Omental fat pad (tissue), 4 donors: ENCODE data around the gene MRPL10. TPM values are rescaled to one million over a fixed set of nuclear protein-coding genes. Genes with fewer than 3 reads are reported as not detected.

Source experiments
- ATAC-seq: fragments of 150-250 bp; one replicate; pipeline ENCODE4 v1.9.1; 2016; ENCODE audit warnings: mild to moderate bottlenecking, moderate library complexity; ENCODE audit not compliant: low FRiP score
- DNase-seq: peaks from one replicate; pipeline ENCODE4 v3.0.0-alpha.2; 2019; ENCODE audit warnings: low spot score
- total RNA-seq, 4 donors: library from RNA; depleted of rRNA; stranded (reverse); fragments of >200 nt; gene quantifications; one replicate each; pipeline ENCODE4 v1.1.0, GENCODE V29; 2016
- TF ChIP-seq, protein P1 (sequence below), 3 donors: fragments of 450-650 bp; IDR thresholded peaks; one replicate each; pipeline ENCODE4 v1.5.1; 2016 to 2017; ENCODE audit warnings: antibody characterized with exemption in 3 of 3, mild to moderate bottlenecking in 3 of 3, moderate library complexity in 2 of 3

MRPL10 gene
- total RNA-seq, 4 donors from 2014 or later: 23.1 to 50.5 (median 36.8) TPM

DNA sequence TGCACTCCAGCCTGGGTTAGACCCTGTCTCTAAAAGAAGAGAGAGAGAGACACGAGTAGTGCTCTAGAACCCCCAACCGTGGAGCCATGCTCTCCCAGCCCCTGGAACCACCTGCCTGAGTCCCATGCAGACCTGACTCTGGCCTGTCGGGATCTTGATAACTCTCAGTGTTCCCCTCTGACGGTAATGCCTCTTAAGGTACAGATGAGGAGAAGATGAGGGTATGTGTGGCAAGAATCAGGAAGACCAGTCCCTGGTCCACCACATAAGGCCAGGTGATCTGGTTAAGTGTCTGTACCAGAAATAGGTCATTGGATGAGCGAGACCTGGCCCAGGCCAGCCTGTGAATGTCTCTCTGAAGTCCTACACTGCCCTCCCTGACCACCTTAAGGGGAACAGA lies 28.1 kb downstream of the MRPL10 start:
- ATAC-seq (no peak), DNase-seq (no peak)
- TF ChIP-seq, protein P1, sequence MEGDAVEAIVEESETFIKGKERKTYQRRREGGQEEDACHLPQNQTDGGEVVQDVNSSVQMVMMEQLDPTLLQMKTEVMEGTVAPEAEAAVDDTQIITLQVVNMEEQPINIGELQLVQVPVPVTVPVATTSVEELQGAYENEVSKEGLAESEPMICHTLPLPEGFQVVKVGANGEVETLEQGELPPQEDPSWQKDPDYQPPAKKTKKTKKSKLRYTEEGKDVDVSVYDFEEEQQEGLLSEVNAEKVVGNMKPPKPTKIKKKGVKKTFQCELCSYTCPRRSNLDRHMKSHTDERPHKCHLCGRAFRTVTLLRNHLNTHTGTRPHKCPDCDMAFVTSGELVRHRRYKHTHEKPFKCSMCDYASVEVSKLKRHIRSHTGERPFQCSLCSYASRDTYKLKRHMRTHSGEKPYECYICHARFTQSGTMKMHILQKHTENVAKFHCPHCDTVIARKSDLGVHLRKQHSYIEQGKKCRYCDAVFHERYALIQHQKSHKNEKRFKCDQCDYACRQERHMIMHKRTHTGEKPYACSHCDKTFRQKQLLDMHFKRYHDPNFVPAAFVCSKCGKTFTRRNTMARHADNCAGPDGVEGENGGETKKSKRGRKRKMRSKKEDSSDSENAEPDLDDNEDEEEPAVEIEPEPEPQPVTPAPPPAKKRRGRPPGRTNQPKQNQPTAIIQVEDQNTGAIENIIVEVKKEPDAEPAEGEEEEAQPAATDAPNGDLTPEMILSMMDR (IDR thresholded peaks at IDR 0.05): no peak

DNA sequence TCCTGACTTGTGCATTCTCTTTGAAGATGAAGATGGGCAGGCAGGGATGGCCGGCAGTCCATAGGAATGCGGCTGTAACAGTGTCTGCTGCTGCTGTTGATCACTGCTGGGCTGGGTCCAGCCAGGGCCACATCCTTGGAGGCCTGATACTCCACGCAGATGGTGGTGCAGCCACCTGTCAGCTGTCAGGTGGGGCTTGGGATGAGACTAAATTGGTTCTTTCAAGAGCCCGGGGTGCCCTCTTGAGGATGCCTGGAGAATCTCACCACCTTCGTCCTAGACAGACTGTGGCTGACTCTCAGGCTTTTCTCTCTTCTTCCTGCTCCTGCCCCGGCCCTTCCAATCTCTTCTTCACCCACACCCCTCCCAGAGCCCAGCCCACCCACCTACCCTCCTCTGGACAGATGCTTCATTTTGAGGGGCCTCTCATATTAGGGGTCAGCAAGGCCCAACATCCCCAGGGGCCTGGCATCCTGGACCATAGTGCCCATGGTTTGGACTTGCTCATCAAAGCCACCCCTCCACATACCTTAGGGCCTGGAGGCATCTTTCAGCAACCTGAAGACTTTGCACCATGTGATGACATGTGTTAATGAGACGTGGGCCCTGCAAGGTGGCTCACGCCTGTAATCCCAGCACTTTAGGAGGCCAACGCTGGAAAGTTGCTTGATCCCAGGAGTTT lies 28.9 kb downstream of the MRPL10 start:
- DNase-seq (no peak), ATAC-seq (peak; percentile 22)
- TF ChIP-seq, protein P1 (IDR thresholded peaks at IDR 0.05): peak in 1 of 3 donors; percentile 5

GRCh38 chr17:47801906-47802305 lies 29.4 kb downstream of the MRPL10 start:
- ATAC-seq: no peak
- TF ChIP-seq, protein P1 (IDR thresholded peaks at IDR 0.05): no peak
- no peak for DNase-seq

GRCh38 chr17:47801176-47801765 lies 30.1 kb downstream of the MRPL10 start:
- TF ChIP-seq, protein P1 (IDR thresholded peaks at IDR 0.05): no peak
- DNase-seq: no peak
- ATAC-seq: no peak

- DNase-seq (no peak), ATAC-seq (no peak)
- TF ChIP-seq, protein P1 (IDR thresholded peaks at IDR 0.05): no peak
Observed at GRCh38 chr17:47800686-47801085, 30.7 kb downstream of the MRPL10 start.

DNA sequence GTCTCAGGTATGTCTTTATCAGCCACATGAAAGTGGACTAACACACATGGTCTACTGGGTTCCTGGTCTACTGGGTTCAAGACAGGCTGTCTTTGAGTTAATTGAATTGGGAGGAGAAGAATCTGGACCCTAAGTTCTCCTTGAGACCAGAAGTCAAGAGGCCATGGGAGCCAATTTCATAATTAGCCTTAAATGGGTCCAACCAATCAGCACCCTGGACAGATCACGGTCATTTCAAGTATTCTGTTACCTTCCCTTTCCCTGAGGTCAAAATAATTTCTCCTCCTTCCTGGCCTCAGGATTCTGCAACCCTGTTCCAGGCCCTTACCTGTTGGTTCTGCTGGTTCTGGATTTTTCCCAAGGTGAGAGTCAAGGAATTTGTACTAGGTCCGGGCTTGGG lies 33.5 kb downstream of the MRPL10 start:
- no peak for DNase-seq
- no peak for ATAC-seq
- TF ChIP-seq, protein P1 (IDR thresholded peaks at IDR 0.05): no peak

DNA sequence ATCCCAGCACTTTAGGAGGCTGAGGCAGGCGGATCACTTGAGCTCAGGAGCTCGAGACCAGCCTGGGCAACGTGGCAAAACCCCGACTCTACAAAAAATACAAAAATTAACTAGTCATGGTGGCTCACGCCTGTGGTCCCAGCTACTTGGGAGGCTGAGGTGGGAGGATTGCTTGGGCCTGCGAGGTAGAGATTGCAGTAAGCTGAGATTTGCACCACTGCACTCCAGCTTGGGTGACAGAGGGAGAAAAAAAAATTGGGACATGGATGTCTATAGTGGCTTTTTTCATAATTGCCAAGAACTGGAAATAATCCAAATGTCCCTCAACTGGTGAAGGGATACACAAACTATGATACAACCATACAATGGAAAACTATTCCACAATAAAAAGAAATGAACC lies 38.4 kb downstream of the MRPL10 start:
- TF ChIP-seq, protein P1 (IDR thresholded peaks at IDR 0.05): no peak
- ATAC-seq: no peak
- DNase-seq: no peak
